H9 (cell line): ENCODE data around the gene EFNA5. TPM values are rescaled to one million over a fixed set of nuclear protein-coding genes. Genes with fewer than 3 reads are reported as not detected.

Experiments
- DNase-seq: peaks from one replicate; pipeline ENCODE4 v3.0.0-alpha.2; 2017
- H2AFZ ChIP-seq: one replicate; pipeline ENCODE4 v1.6.1; 2013; ENCODE audit warnings: mild to moderate bottlenecking, low read length, control low read depth, moderate library complexity
- H2AK5ac ChIP-seq: 2 replicates; pipeline ENCODE4 v1.6.1; 2013; ENCODE audit warnings: low read length, control low read depth, mixed read lengths; ENCODE audit not compliant: insufficient read length
- H2BK120ac ChIP-seq: one replicate; pipeline ENCODE4 v1.6.1; 2013; ENCODE audit warnings: low read depth, mild to moderate bottlenecking, low read length, control low read depth, inconsistent platforms; ENCODE audit not compliant: poor library complexity, severe bottlenecking
- H2BK12ac ChIP-seq: 2 replicates; pipeline ENCODE4 v1.6.1; 2013; ENCODE audit warnings: low read length, control low read depth, mixed read lengths, low read depth; ENCODE audit not compliant: insufficient read length
- H2BK15ac ChIP-seq: 2 replicates; pipeline ENCODE4 v1.6.1; 2013; ENCODE audit warnings: low read depth, low read length, control low read depth
- H2BK20ac ChIP-seq: one replicate; pipeline ENCODE4 v1.6.1; 2013; ENCODE audit warnings: low read depth, mild to moderate bottlenecking, low read length, control low read depth, inconsistent platforms; ENCODE audit not compliant: poor library complexity, severe bottlenecking
- H2BK5ac ChIP-seq: 2 replicates; pipeline ENCODE4 v1.6.1; 2013; ENCODE audit warnings: low read length, control low read depth, mixed read lengths; ENCODE audit not compliant: insufficient read length
- H3K14ac ChIP-seq: 2 replicates; pipeline ENCODE4 v1.6.1; 2013; ENCODE audit warnings: low read length, control low read depth; ENCODE audit not compliant: insufficient read depth
- H3K18ac ChIP-seq: 2 replicates; pipeline ENCODE4 v1.6.1; 2013; ENCODE audit warnings: low read depth, mild to moderate bottlenecking, mixed read lengths, low read length, control low read depth; ENCODE audit not compliant: insufficient read length
- H3K23ac ChIP-seq: 2 replicates; pipeline ENCODE4 v1.6.1; 2013; ENCODE audit warnings: low read length, control low read depth, mixed read lengths, low read depth; ENCODE audit not compliant: insufficient read length
- H3K23me2 ChIP-seq: 2 replicates; pipeline ENCODE4 v1.6.1; 2013; ENCODE audit warnings: low read depth, mild to moderate bottlenecking, mixed read lengths, low read length, control low read depth; ENCODE audit not compliant: insufficient read length, poor library complexity, severe bottlenecking
- H3K27ac ChIP-seq: 2 replicates; pipeline ENCODE4 v1.5.1; 2013; ENCODE audit warnings: low read length, control low read depth, mixed read lengths, low read depth; ENCODE audit not compliant: insufficient read length
- H3K27me3 ChIP-seq: 2 replicates; pipeline ENCODE4 v1.6.1; 2013; ENCODE audit warnings: low read length, control low read depth, inconsistent platforms; ENCODE audit not compliant: insufficient read depth
- H3K4ac ChIP-seq: 2 replicates; pipeline ENCODE4 v1.6.1; 2013; ENCODE audit warnings: low read depth, mild to moderate bottlenecking, control low read depth, inconsistent platforms, low read length, moderate library complexity
- H3K4me1 ChIP-seq: 2 replicates; pipeline ENCODE4 v1.6.1; 2013; ENCODE audit warnings: low read length, control low read depth, inconsistent platforms; ENCODE audit not compliant: insufficient read depth
- H3K4me2 ChIP-seq: 2 replicates; pipeline ENCODE4 v1.6.1; 2013; ENCODE audit warnings: low read length, control low read depth, mixed read lengths; ENCODE audit not compliant: insufficient read length, insufficient read depth
- H3K56ac ChIP-seq: 2 replicates; pipeline ENCODE4 v1.6.1; 2013; ENCODE audit warnings: low read depth, mild to moderate bottlenecking, mixed read lengths, low read length, control low read depth; ENCODE audit not compliant: insufficient read length
- H3K79me1 ChIP-seq: 2 replicates; pipeline ENCODE4 v1.6.1; 2013; ENCODE audit warnings: low read depth, mild to moderate bottlenecking, moderate library complexity, low read length, control low read depth, inconsistent platforms; ENCODE audit not compliant: insufficient read depth, poor library complexity, severe bottlenecking
- H3K79me2 ChIP-seq: 2 replicates; pipeline ENCODE4 v1.6.1; 2013; ENCODE audit warnings: low read length, control low read depth, inconsistent platforms; ENCODE audit not compliant: insufficient read depth
- H3K9ac ChIP-seq: 2 replicates; pipeline ENCODE4 v1.6.1; 2013; ENCODE audit warnings: low read length, control low read depth, mixed read lengths; ENCODE audit not compliant: insufficient read length; ENCODE audit errors: extremely low read depth
- H3K9me3 ChIP-seq: one replicate; pipeline ENCODE4 v1.6.1; 2013; ENCODE audit warnings: low read depth, low read length, inconsistent platforms; ENCODE audit not compliant: control insufficient read depth
- H3T11ph ChIP-seq: one replicate; pipeline ENCODE4 v1.6.1; 2013; ENCODE audit warnings: mild to moderate bottlenecking, low read length, control low read depth, inconsistent platforms
- H4K20me1 ChIP-seq: one replicate; pipeline ENCODE4 v1.6.1; 2013; ENCODE audit not compliant: control insufficient read depth, insufficient read length, insufficient read depth
- H4K5ac ChIP-seq: 2 replicates; pipeline ENCODE4 v1.6.1; 2013; ENCODE audit warnings: low read depth, mild to moderate bottlenecking, mixed read lengths, low read length, control low read depth; ENCODE audit not compliant: insufficient read length
- H4K8ac ChIP-seq: replicated peaks from 2 replicates; pipeline ENCODE4 v1.6.1; 2013; ENCODE audit warnings: low read length, control low read depth, mixed read lengths, low read depth; ENCODE audit not compliant: insufficient read length
- H4K91ac ChIP-seq: 2 replicates; pipeline ENCODE4 v1.6.1; 2013; ENCODE audit warnings: low read depth, mild to moderate bottlenecking, moderate library complexity, mixed read lengths, low read length, control low read depth; ENCODE audit not compliant: insufficient read length
- H3K27ac Mint-ChIP-seq, 3 experiments: 2 replicates in 2 of 3; 3 replicates in 1 of 3; pipeline ENCODE4 v1.8.0; 2020 to 2021; ENCODE audit warnings: mixed read lengths in 3 of 3, mild to moderate bottlenecking in 1 of 3, moderate library complexity in 1 of 3
- H3K27me3 Mint-ChIP-seq: 2 replicates; pipeline ENCODE4 v1.8.0; 2021; ENCODE audit warnings: low read depth, mild to moderate bottlenecking, moderate library complexity, mixed read lengths
- H3K36me3 Mint-ChIP-seq, 3 experiments: 2 replicates in 2 of 3; 3 replicates in 1 of 3; pipeline ENCODE4 v1.8.0; 2020 to 2021; ENCODE audit warnings: low read depth in 3 of 3, mixed read lengths in 3 of 3; ENCODE audit not compliant: insufficient read depth in 1 of 3
- H3K4me1 Mint-ChIP-seq, 2 experiments: 2 replicates each; pipeline ENCODE4 v1.8.0; 2020; ENCODE audit warnings: mixed read lengths in 2 of 2
- H3K4me3 Mint-ChIP-seq, 2 experiments: 2 replicates in 1 of 2; 3 replicates in 1 of 2; pipeline ENCODE4 v1.8.0; 2020 to 2021; ENCODE audit warnings: mild to moderate bottlenecking in 2 of 2, mixed read lengths in 2 of 2, moderate library complexity in 1 of 2
- H3K9me3 Mint-ChIP-seq, 2 experiments: 2 replicates in 1 of 2; 3 replicates in 1 of 2; pipeline ENCODE4 v1.8.0; 2020; ENCODE audit warnings: mild to moderate bottlenecking in 2 of 2, mixed read lengths in 2 of 2, moderate library complexity in 1 of 2
- total RNA-seq: library from RNA; stranded (reverse); gene quantifications from 2 replicates; pipeline ENCODE4 v1.2.1, GENCODE V29; 2021
- TF ChIP-seq, protein P1 (sequence below): fragments of 200-600 bp; sonication (generic); conservative IDR thresholded peaks from 3 replicates; pipeline ENCODE4 v1.8.0; 2021; ENCODE audit warnings: antibody characterized with exemption, mild to moderate bottlenecking

EFNA5 gene
- total RNA-seq, 1 experiment from 2014 or later: 20.4 TPM

DNA sequence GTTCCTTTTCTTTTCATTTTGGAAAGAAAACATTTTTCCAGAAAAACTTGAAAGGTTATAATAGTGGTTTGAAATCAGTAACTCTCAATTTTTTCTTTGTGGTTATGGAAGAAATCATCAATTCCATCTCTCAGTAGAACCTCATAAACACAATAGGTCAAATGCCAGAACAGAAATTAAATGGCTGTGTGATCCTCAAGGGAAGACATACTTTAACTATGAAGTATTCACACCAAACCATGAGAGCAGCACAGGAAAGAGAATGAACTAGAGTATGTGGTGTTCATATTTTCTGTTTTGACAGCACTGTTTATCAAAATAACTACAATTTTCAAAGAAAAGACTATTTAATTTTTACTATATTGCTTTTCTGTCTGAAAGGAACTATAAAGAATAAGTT lies 29.7 kb upstream of the EFNA5 start:
- peaks cover 2% of the 10 kb centered on the region; the same call in 1 of the 2 replicates for H3K79me2 ChIP-seq
- no peak overlapping the region for H3K14ac ChIP-seq
- no peak overlapping the region for H3K27ac ChIP-seq
- H3K4me2 ChIP-seq: no peak overlapping the region
- Mint-ChIP-seq H3K27me3 (no peaks in the 10 kb centered on the region), H3K4me1 (peaks cover 24 to 26% of the 10 kb centered on the region in 2 experiments), H3K27ac (no peak overlapping the region), H3K4me3 (no peak overlapping the region), H3K9me3 (no peaks in the 10 kb centered on the region), H3K36me3 (no peaks in the 10 kb centered on the region; a peak in 1 of 7 replicates)
- no peak overlapping the region for H3K23ac ChIP-seq
- H3K18ac ChIP-seq: no peak overlapping the region
- H2BK12ac ChIP-seq: no peak overlapping the region
- TF ChIP-seq, protein P1, sequence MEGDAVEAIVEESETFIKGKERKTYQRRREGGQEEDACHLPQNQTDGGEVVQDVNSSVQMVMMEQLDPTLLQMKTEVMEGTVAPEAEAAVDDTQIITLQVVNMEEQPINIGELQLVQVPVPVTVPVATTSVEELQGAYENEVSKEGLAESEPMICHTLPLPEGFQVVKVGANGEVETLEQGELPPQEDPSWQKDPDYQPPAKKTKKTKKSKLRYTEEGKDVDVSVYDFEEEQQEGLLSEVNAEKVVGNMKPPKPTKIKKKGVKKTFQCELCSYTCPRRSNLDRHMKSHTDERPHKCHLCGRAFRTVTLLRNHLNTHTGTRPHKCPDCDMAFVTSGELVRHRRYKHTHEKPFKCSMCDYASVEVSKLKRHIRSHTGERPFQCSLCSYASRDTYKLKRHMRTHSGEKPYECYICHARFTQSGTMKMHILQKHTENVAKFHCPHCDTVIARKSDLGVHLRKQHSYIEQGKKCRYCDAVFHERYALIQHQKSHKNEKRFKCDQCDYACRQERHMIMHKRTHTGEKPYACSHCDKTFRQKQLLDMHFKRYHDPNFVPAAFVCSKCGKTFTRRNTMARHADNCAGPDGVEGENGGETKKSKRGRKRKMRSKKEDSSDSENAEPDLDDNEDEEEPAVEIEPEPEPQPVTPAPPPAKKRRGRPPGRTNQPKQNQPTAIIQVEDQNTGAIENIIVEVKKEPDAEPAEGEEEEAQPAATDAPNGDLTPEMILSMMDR: no peak
- H3K4me1 ChIP-seq: peaks cover 5% of the 10 kb centered on the region; the same call in 1 of the 2 replicates
- no peak overlapping the region for H4K5ac ChIP-seq
- no peak overlapping the region for H2BK20ac ChIP-seq
- no peak overlapping the region for H3K56ac ChIP-seq
- H4K8ac ChIP-seq: no peak overlapping the region
- H2AK5ac ChIP-seq: no peak overlapping the region
- H2AFZ ChIP-seq: no peak overlapping the region
- no peaks in the 10 kb centered on the region for H3K9me3 ChIP-seq
- H3K23me2 ChIP-seq: no peaks in the 10 kb centered on the region
- H3K79me1 ChIP-seq: no peaks in the 10 kb centered on the region
- DNase-seq: no peak
- no peak overlapping the region for H2BK120ac ChIP-seq
- H3K4ac ChIP-seq: no peak overlapping the region
- no peak overlapping the region for H3K9ac ChIP-seq
- no peak overlapping the region for H2BK5ac ChIP-seq
- no peak overlapping the region for H2BK15ac ChIP-seq
- H4K20me1 ChIP-seq: no peaks in the 10 kb centered on the region
- H3T11ph ChIP-seq: no peak overlapping the region
- H3K27me3 ChIP-seq: no peaks in the 10 kb centered on the region
- no peak overlapping the region for H4K91ac ChIP-seq
